ENCODE data around the gene SRPK3.

Gene SRPK3

DNA sequence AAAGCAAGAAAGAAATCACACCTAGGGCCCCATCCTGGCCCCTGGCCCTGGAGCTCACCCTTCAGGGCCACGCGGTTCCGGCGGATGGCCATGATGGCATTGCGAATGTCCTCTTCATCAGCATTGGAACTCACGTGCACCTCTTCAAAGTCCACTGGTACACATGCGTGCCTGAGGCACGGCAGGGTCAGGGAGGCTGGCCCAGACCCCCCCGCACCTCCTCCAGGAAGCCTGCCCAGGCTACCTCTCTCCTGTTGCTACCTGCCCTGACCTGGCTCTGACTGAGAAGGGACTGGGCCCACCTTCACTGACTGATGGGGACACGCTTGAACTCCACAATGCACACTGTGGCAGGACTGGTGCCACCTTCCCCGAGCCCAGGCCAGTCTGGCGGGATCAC lies 8.8 kb downstream of the SRPK3 start:
- DNase-seq, result no peak

DNA sequence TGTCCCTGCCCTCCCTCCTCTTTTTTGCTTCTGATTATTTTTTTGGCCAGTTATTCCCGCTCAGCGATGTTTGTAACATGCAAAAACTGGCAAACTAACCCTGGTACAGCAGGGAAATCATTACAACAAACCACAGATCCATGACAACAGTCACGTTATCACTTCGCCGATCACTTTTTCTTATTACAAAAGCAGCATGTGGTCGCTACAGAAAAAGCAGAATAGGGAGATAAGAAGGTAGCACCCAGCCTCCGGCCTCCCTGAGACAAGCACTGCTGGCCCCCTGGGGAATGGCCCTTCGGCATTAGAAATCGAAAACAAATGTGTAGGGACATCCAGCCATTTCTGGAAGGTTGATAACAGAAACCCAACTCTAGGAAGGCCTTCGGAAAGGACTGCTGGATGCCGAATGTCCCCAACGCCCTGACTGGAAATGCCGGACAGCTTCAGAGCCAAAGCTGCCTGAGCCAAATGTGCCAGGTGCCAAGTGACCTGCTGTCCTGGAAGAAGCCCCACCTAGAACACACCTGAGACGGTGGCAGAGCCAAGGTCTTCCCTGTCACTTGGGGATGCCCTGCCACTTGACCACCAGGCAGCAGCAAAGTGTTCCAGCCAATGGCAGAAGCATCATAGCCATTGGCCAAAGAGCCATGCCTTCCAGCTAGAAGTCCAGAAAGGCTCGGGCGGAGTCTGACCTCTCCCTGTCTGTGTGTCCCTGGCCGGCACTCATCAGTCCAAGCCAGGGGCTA lies 10.4 kb downstream of the SRPK3 start:
- DNase-seq, result no peak

DNA sequence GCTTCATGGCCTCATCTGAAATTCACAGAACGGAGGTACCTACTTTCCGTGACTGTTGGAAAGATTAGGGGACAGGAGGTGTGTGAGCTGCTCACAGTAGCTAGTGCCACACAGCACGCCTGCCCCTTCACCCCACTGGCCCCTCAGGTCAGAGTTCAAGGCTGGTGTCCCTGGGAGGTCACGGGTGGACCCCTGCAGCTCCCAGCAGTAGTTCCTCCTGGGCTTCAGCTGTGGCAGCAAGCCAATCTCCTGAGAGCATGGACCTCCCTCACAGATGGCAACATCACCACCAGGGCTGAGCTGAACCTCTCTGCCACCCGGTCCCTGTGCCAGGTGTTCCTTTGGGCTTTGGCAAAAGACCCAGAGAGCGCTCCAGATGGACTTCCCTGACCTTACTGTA lies 11.5 kb downstream of the SRPK3 start:
- DNase-seq, result no peak

DNA sequence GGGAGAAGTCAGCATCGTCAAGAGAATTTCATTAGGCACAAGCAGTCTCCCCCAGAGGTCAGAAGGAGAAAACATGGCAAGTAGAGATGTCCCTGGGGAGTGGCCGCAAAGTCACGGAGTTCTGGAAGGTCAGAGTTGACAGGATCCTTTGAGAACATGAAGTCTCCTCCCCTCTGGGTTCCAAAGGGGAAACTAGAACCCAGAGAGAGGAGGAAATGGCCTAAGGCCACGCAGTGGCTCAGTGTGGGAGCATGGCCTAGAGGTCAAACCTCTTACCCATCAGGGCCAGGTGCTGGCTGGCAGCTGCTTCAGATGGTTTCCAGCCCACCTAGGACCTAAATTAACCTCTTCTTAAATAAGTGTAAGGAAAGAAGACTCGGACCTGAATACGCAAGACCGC lies 12.4 kb downstream of the SRPK3 start:
- DNase-seq, result peak; percentile 3

DNA sequence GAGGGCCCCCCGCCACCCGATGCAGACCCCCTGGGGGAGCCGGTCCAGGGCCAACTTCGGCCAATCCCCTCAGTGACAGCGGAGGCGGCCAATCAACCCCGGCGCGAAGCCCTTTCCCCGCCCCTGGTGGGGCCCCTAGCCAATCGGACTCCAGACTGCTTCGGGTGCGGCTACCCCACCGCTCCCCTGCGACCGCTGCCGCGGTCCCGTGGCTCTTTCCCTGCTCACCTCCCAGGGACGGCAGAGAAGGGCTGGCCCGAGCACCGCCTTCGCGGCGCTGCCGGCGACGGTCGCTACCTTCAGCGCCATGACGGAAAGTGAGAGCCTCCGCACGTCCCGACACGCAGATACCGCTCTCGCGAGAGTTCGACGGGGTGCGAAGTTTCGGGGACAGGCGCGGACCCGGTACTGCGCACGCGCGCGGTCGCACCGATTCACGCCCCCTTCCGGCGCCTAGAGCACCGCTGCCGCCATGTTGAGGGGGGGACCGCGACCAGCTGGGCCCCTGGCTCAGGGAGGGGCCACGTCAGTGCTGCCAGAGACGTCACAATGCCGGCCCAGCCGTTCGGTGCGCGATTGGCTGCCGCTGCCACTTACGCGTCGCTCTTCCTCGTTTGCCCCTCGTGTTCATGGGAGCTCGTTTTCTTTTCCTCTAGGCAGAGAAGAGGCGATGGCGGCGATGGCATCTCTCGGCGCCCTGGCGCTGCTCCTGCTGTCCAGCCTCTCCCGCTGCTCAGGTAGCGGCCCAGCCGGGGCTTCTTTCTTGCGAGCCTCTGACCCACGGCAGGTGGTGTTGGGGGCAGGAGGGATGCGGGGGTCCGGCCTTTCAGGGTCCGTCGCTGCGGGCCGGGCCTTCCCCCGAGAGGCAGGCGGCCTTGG lies 13.4 kb downstream of the SRPK3 start, which contains the start of the genes IDH3G and SSR4:
Gene IDH3G (minus strand): TSS at position 358 of the 879 bp plus-strand sequence. CDS start 49 bp downstream, at position 309.
Gene SSR4 (plus strand): TSS at position 651 of the 879 bp plus-strand sequence. CDS start 20 bp downstream, at position 671.
- DNase-seq, result peak; percentile 91

DNA sequence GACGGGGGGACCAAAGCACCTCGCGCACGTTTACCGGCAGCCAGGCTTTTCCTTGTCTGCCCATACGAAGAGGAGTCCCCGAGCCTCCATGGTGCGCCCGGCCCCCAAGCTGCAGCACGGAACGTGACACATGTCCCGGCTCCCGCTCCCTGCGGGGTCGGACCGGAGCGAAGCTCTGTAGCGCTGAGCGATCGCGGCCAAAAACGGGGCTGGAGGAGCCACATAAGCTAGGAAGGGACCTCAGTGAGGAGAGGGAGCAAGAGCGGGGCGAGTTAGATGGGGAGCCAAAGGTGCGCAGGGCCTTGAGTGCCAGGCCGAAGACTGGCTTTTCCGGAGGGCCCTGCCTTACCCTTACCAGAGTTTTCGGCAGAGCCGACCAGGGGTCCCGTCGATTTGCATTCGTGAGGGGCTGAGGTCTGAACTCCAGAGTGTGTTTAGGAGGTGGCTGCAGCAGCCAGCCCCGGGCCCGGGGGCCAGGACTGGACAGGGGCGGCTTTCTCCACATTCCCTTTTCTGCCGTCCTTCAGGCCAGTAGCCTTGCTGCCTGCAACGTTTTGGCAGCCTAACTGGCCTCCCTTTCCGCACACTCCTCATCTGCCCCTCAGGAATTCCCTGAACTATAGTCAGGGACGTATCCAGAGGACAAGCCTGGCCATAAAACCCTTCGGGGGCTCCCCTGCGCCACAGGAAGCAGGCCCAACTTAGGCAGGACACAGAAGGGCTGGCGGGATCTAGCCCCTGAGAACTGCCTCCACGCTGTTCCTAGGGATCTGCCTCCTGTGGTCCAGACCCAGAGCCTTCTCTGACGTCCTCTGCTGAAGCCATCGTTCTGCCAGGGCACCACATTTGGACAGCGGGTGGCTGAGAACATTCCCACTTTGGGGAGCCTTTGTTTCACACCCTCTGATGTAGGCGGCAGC lies 14.3 kb downstream of the SRPK3 start:
- DNase-seq, result no peak

DNA sequence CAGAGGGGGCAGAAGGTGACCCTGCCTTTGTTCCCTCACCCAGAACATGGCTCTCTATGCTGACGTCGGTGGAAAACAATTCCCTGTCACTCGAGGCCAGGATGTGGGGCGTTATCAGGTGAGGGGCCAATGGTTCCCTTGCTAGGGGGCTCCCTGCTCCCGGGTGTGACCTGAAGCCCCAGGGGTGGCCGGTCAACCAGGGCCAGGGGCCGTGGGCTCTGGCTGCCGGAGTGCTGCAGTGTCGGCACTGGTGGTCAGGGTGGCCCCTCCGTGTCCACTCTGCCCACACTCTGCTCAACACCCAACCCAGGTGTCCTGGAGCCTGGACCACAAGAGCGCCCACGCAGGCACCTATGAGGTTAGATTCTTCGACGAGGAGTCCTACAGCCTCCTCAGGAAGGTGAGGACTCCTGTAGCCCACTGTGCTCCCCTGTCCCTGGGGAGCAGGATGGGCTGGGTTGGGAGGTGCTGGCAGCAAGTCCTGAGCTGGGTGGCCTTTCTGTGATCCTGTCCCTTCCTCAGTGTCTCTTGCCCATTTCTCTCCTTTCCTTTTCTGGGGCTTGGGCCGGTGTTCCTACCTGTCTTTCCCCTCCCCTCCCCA lies 16.7 kb downstream of the SRPK3 start:
- DNase-seq, result no peak

DNA sequence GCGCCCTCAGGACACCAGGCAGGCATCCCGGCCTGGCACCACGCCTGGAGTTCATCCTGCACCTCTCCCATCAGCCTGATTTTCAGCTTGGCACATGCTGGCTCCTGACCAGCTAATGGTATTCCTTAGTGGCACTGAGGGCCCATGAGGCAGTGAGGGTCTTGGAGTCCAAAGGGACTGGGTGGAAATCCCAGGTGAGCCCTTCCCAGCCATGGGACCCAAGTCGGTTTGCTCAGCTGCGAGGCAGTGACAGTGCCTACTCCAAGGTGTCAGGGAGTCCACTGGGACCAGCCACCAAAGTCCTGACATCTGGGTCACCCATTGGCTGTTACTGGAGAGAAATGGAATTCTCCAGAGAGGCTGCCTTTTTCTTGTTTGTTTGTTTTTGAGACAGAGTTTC lies 18.5 kb downstream of the SRPK3 start:
- no peak for DNase-seq

DNA sequence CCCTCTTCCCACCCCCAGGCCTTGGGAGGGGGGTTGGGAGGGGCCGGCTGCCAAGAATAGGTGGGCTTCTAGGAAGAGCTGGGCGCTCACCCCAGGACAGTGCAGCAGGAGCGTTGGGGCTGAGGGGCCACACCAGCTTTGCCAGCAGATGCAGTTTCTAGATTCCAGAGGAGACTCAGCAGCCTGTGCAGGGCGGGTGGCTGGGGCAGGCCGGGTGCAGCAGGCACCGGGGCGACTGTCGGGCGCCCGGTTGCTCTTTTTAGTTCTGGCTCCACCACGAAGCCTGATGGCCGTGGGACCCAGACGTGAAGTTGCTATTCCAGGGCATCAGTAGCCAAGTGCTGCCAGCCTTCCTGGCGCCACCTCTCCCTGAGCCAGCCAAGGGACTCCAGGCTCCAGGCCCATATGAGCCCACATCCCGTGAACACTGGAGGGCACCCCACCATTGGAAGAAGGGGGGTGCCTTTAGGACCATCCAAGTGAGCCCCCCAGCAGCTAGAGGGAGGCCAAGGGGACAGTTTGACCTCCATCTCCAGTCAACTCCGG lies 19.4 kb downstream of the SRPK3 start:
- DNase-seq, result no peak

DNA sequence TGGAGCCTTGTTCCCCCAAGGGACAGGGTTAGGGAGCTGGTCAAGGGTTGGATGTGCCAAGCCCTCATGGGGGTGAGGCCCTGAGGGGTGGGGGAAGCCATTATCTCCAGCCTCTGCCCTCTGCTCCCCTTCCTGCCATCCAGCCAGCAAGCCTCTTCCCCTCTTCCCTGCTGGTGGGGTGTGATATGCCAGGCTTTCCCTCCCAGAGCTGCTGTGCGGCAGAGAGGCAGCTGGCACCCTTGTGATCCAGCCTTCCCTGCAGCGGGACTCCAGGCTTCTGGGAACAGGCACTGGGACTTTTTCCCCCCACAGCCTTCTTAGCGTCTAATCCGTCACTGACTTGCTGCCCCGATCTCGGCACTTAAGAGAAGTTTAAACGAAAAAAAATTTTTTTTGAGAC lies 19.9 kb downstream of the SRPK3 start:
- DNase-seq, result no peak

DNA sequence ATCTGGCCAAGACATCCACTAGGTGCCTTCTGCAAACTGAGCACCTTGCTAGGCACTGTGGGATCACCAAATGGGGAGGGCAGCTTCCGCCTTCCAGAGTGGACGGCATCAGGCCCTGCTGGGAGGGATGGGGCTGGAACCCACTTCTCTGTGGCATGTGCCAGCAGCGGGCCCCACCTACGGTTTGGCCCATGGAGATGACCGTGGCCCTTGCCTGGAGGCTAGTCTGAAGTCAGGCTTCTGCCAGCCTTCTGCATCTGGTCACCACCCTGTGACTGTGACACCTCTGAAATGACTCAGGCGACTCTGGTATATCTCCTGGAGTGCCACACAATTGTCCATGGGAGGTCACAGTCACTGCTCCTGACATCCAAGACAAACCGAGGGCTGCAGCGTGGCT lies 20.8 kb downstream of the SRPK3 start:
- no peak for DNase-seq

DNA sequence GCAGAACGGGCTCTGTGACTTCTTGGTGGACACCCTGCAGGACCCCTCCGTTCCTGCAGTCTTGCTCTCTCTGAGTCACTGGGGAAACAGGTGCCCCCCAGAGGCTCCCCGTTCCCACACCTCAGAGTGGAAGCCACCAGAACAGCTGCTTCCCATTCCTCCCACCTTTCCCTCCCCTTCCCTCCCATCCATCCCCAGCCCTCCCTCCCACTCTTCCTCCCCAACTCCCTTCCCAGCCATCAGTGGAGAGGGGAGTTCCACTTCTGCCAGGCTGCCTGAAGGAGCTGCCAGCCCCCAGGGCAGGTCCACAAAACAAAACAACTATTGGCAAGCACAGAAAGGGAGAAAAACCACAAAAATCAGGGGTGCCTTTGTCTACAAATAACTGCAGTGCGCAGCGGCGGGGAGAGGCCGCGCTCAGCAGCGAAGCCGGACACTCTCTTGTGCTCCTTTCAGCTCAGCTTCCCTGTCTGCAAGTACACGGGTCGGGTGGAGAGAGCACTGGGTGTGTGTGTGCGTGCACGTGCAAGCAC lies 21.7 kb downstream of the SRPK3 start:
- no peak for DNase-seq

DNA sequence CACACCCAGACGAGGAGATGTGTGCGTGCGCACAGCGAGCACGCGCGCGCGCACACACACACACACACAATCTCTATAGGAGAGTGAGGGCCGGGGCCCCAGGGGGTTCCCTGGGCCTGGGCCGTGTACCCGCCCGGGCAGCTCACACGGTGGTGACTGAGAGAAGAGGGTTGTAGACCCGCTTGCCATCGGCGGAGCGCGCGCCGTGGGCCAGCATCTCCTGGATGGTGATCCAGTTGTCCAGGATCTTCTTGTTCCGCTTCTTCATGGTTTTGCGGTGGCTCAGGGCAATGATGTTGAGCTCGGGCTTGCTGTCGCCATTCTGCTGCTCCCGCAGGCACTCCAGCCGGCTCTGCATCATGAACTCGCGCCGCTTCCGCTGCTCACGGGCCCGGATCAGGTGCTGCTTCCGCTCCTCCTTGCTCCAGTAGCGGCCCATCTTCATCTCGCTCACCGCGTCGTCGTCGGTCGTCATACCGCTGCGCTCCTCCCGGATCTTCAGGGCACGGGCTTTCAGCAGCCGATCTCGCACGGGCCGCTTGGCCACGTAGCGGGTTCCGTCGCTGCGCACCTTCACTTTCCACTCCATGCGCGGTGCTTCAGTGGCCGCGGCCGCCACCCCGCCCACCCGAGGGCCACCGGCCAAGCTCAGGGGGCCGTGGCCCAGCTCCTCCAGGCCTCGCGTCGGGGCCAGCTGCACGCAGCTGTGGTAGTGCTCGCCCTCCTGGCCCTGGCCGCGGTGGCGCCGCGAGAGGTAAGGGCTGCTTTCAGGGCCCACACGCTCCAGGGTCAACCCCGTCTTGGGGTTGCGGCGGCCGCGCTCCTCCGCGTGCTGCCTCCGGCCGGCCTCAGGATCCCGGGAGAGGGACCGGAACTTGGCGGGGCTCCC lies 22.6 kb downstream of the SRPK3 start:
- DNase-seq, result no peak

DNA sequence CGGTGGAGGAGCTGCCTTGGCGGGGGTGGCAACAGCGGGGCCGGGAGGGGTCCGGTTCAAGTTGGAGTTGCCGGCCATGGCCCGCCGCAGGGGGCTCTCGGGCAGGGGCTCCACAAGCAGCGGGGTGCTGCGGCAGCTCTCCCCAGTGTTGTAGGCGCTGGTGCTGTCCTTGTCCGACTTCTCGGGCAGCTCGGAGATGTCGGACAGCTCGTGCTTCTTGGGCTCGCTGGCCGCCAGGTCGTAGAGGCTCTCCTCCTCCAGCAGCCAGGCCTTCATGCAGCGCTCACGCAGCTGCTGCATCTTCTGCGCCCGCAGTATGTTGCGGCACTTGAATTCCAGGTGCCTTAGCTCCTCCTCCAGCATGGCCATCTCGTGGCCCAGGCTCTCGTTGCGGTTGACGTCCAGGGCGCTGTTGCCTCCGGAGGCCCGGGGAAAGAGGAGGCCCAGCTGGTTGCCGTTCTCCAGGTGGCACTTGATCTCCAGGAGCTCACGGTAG lies 23.3 kb downstream of the SRPK3 start:
- no peak for DNase-seq

DNA sequence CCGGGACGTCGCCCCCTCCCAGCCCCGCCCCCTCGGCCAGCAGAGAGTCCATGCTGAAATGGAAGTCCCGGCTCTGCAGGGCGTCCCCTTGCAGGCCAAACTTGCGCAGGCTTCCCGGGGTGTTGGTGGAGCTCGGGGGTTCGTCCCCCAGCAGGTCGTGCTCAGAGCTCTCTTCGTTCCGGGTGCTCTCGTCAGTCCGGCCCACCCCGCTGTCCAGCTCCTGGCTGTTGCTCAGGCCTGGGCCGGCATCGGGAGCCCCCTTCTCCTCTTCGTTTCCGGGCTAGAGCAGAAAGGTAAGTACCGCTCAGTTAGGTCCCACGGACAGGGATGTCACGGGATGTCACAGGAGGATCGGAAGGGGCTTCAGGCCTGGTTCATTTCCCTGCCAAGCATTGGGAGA lies 23.8 kb downstream of the SRPK3 start:
- no peak for DNase-seq

DNA sequence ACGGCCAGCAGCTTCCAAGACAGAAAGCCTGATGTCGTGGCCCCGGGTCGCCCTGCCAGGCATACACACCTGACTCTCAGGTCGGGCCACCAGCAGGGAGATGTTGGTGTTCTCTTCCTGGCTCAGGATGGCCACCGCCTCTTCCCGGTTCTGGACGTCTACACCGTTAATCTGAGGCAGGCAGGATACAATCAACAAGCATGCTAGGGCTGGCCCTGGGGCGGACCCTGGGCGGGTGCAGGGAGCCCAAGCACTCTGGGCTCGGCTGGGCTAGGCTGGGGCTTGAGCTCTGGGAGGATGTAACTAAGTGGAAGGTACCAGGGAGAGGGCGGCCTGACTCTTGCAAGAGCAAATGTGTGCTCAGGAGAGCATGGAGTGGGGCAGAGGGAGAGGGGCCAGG lies 24.6 kb downstream of the SRPK3 start:
- DNase-seq, result no peak

DNA sequence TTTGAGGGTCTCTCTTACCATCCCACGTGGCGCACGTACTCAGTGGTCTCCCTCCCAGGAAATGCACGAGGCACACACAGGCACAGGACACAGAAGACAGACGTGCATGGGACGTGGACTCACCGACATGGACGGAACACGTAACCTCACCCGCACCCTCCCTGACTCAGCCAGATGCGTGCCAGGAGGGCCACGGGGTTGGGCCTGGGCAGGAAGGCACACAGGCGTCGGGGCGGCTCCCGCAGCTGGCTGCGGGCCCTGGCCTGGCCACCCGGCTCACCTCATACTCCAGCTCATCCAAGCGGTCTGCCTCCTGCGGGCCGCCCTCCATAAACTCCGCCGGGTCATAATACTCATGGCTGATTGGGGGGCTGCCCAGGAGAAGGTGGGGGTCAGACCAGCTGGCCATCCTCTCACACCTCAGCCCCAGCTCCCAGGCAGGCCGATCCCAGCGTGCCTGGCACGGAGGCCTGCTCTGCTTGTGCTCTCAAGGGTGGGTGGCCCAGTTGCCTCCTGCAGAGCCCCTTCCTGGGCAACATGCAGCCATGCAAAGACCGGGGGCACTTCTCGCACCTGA lies 26.2 kb downstream of the SRPK3 start:
- no peak for DNase-seq

DNA sequence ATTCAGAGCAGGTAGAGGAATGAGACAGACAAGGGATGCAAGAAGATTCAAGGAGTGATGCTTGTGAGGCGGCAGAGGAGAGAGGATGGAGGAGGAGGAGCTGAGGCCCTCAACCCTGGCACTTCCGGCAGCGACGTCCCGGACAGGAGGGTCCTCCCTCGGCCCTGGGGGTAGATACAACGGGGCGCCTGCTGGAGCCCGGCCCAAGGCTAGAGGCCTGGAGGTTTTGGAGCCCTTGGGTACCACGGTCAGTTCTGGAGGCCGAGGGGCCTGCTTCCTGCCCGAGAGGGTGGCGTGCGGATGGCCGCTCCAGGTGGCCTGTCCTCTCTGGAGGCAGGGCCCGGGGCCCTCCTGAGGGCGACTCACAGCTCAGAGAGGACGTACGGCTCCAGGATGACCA lies 27.1 kb downstream of the SRPK3 start:
- DNase-seq, result no peak

DNA sequence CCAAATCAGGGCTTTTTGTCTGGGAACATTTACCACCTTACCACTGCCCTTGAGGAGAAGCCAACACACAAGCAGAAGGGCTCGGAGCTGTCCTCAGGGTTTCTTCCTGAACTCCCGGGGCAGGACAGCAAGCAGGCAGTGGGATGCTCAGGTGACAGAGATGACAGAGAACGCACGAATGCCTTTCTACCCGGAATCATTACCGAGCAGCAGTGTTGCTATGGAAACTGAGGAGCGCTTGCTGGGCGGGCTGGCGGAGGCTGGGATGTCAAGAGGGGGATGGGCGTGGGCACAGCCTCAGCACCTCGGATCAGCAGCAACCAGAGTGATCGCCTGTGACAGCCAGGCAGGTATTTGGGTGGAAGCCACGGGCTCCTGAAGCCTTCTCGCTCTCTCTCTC lies 31.4 kb downstream of the SRPK3 start:
- DNase-seq, result no peak

DNA sequence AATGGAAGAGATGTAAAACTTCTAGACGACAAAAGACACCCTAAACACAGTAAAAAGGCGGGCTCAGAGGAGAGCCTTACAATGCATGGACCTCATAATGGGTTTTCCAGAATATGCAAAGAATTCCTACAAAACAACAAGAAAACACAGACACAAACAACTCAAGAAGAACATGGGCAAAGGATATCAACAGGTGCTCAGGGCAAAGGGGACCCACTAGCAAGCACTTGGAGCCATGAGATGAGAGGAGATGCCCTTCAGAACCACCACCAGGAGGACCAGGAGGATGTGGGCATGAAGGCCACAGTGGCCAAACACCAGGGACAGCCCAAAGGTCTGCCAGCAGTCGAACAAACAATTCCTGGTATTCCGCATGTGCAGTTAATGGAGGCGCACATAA lies 32.3 kb downstream of the SRPK3 start:
- no peak for DNase-seq
